ENCODE data around the gene GATA1.
"Not testable (repeated sequence)": the region's sequence is repeated elsewhere in the genome, so short reads cannot be mapped to it uniquely, and the experiment has no call there.

Gene GATA1

GRCh38 chrX:48815266-48815665 is 28.9 kb downstream of the GATA1 start:
- DNase-seq (ENCODE audit: low spot score) = no peak

GRCh38 chrX:48816014-48816810 is 29.8 kb downstream of the GATA1 start:
- no peak for DNase-seq (ENCODE audit: low spot score)

- DNase-seq (ENCODE audit: low spot score) = no peak
Observed at GRCh38 chrX:48818098-48818497, 31.7 kb downstream of the GATA1 start.

GRCh38 chrX:48818866-48819265 is 32.5 kb downstream of the GATA1 start:
- no peak for DNase-seq (ENCODE audit: low spot score)

GRCh38 chrX:48819394-48819793 is 33.0 kb downstream of the GATA1 start:
- not testable (repeated sequence) for DNase-seq (ENCODE audit: low spot score)

- no peak for DNase-seq (ENCODE audit: low spot score)
Observed at GRCh38 chrX:48823053-48823452, 36.7 kb downstream of the GATA1 start.

GRCh38 chrX:48824066-48824465 is 37.7 kb downstream of the GATA1 start:
- DNase-seq (ENCODE audit: low spot score) = no peak

- no peak for DNase-seq (ENCODE audit: low spot score)
Observed at GRCh38 chrX:48826135-48826875, 39.9 kb downstream of the GATA1 start, which contains the start of gene ERAS. Gene ERAS (plus strand): TSS chrX:48826513. CDS start chrX:48829124, 2,611 bp downstream.

GRCh38 chrX:48826876-48827653 is 40.7 kb downstream of the GATA1 start:
- DNase-seq (ENCODE audit: low spot score) = no peak

- no peak for DNase-seq (ENCODE audit: low spot score)
Observed at GRCh38 chrX:48827654-48827968, 41.2 kb downstream of the GATA1 start.

- no peak for DNase-seq (ENCODE audit: low spot score)
Observed at GRCh38 chrX:48829016-48829735, 42.8 kb downstream of the GATA1 start.

GRCh38 chrX:48831136-48831908 is 44.9 kb downstream of the GATA1 start:
- DNase-seq (ENCODE audit: low spot score) = no peak

- DNase-seq (ENCODE audit: low spot score) = no peak
Observed at GRCh38 chrX:48831909-48832291, 45.5 kb downstream of the GATA1 start.

GRCh38 chrX:48833542-48834138 is 47.2 kb downstream of the GATA1 start:
- DNase-seq (ENCODE audit: low spot score) = no peak

- DNase-seq (ENCODE audit: low spot score) = no peak
Observed at GRCh38 chrX:48834383-48834709, 48.0 kb downstream of the GATA1 start.

- no peak for DNase-seq (ENCODE audit: low spot score)
Observed at GRCh38 chrX:48835524-48836329, 49.3 kb downstream of the GATA1 start, which contains the start of gene PCSK1N. Gene PCSK1N (minus strand): TSS chrX:48835610. CDS start chrX:48835532, 78 bp downstream.

GRCh38 chrX:48839686-48840085 is 53.3 kb downstream of the GATA1 start:
- DNase-seq (ENCODE audit: low spot score) = no peak

All from kidney capillary endothelial cell (primary cell).